ENCODE measurements around the gene PRELID3B. TPM values are rescaled to one million over a fixed set of nuclear protein-coding genes. Genes with fewer than 3 reads are reported as not detected.
A peak's percentile ranks its signal among the peaks of the same experiment; 100 is the strongest.

PRELID3B gene
- total and polyA plus RNA-seq, 2 of the 8 experiments (the other 6 are each of a cell fraction or from before 2014, with no cell fraction given) = 8.1 to 50.5 TPM

DNA sequence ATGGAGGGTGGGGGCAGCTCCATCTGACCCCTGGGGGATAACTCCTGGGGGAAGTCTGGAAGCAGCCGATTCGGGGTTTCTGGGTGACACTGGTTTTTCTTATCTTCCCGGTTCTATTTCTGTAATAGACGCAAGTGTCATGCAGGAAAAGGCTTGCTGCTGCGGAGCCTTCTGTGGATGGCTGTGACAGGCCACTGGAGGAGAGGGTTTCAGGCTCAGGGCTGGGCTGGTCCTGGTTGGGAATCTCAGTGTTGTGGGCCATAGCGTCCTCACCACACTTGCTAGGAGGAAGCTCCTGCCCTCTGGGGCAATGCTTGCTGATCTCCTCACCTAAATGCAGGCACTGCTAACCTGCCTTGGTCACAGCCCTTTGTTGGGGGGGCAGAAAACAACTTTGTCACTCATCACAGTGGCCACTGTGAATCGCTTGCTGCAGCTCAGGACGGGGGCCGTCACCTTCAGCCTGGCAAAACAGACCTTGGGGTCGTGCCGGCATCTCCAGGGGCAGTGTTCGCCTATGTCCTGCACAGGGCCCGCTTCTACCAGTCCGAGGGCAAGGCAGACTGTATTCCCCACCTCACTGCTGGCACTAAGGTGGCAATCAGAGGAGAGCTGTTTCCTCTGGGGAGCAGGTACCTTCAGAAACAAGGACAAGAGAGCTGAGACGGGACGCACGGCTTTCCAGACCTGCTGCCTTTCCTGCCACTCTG is 27.8 kb downstream of the PRELID3B start:
- Histone ChIP-seq H4K20me1 (replicated peaks in 1 of 2; ENCODE audit: control insufficient read depth in 1 of 2, insufficient read depth in 2 of 2, low read length in 2 of 2) (no peaks in the 10 kb centered on the region), H3K4ac (replicated peaks; ENCODE audit: insufficient read length, low read depth, low read length) (no peak overlapping the region), H2BK15ac (ENCODE audit: low read length) (no peak overlapping the region), H3K56ac (replicated peaks; ENCODE audit: insufficient read length, low read depth, low read length) (no peak overlapping the region), H3K79me1 (ENCODE audit: low read depth, low read length) (no peaks in the 10 kb centered on the region), H3K4me2 (ENCODE audit: insufficient read depth in 1 of 2, low read depth in 2 of 2, low read length in 2 of 2) (no peak overlapping the region), H3K23ac (ENCODE audit: insufficient read length) (no peak overlapping the region), H3K27ac (ENCODE audit: low read depth, low read length) (no peak overlapping the region), H4K91ac (replicated peaks; ENCODE audit: insufficient read length, low read length) (no peak overlapping the region), H4K8ac (ENCODE audit: extremely low read depth, insufficient read depth, low read length) (peak overlapping the region; percentile 65; the same call in 1 of the 2 replicates), H3K23me2 (ENCODE audit: low read depth, low read length) (no peaks in the 10 kb centered on the region), H2BK5ac (ENCODE audit: low read depth, low read length) (no peak overlapping the region), H2AK5ac (ENCODE audit: low read depth, low read length) (no peak overlapping the region), H3K36me3 (ENCODE audit: control insufficient read depth in 2 of 4, insufficient read depth in 4 of 4, low read length in 3 of 4) (no peaks in the 10 kb centered on the region), H3K4me3 (ENCODE audit: extremely low read depth in 1 of 4, insufficient read depth in 2 of 4, low read depth in 3 of 4, low read length in 4 of 4) (no peak overlapping the region), H4K5ac (ENCODE audit: insufficient read length, low read depth, low read length) (no peak overlapping the region), H2BK120ac (replicated peaks; ENCODE audit: low read depth, low read length) (no peak overlapping the region), H3K27me3 (replicated peaks in 1 of 4; ENCODE audit: control insufficient read depth in 3 of 4, extremely low read depth in 1 of 4, insufficient read depth in 3 of 4, low read length in 3 of 4) (no peaks in the 10 kb centered on the region; a peak in 3 of 7 replicates), H3K14ac (ENCODE audit: insufficient read length) (no peak overlapping the region), H3K79me2 (ENCODE audit: control insufficient read depth in 1 of 2, insufficient read depth in 2 of 2, low read length in 2 of 2) (no peaks in the 10 kb centered on the region), H2BK12ac (ENCODE audit: low read depth, low read length) (no peak overlapping the region), H3K18ac (ENCODE audit: extremely low read depth, low read length) (no peak overlapping the region), H3K9me3 (ENCODE audit: insufficient read depth in 2 of 2, low read depth in 1 of 2, low read length in 1 of 2) (no peaks in the 10 kb centered on the region), H3K4me1 (replicated peaks in 1 of 4; ENCODE audit: control insufficient read depth in 3 of 4, insufficient read depth in 4 of 4, low read length in 3 of 4) (peaks cover 0 to 4% (median 0%) of the 10 kb centered on the region in 4 experiments; a peak in 1 of 7 replicates), H3K9ac (replicated peaks in 1 of 4; ENCODE audit: extremely low read depth in 1 of 4, low read depth in 3 of 4, low read length in 3 of 4) (no peak overlapping the region), H2BK20ac (ENCODE audit: low read length) (no peak overlapping the region), H2AFZ (ENCODE audit: low read length) (no peak overlapping the region)
- WGBS, 2 experiments (ENCODE audit: extremely low coverage in 1 of 2, insufficient coverage in 1 of 2, insufficient read length in 1 of 2, insufficient replicate concordance in 2 of 2, low coverage in 1 of 2, low lambda C conversion rate in 2 of 2, missing lambda C conversion rate in 1 of 2) = 89% methylated on average over 17 of the region's 17 CpGs; no CpG with 5 or more reads in 1 of the 2 experiments
- ChIA-PET POLR2A (ENCODE audit: partially characterized antibody) (interaction anchor here (1.0 kb wide), 2 partner anchors 17 to 33 kb away, joined by 3 to 5 read pairs; partner anchors contain the start of gene ATP5F1E), CTCF (ENCODE audit: partially characterized antibody) (interaction anchor here (0.6 to 1.5 kb wide), 5 partner anchors 17 to 483 kb away, joined by 3 to 4 read pairs (median 4); no protein-coding TSS in a partner anchor)
- DNase-seq (ENCODE audit: low read depth in 1 of 2, low spot score in 2 of 2) (peak in 1 of 2 experiments; percentile 36), FAIRE-seq (no peak)
- no peak for TF ChIP-seq BACH1 (IDR thresholded peaks at IDR 0.05; ENCODE audit: low read length)
- no peak for TF ChIP-seq YY1 (IDR thresholded peaks at IDR 0.05; ENCODE audit: low read depth, low read length)
- TF ChIP-seq ZNF274 (IDR thresholded peaks at IDR 0.05; ENCODE audit: borderline replicate concordance, extremely low read depth, low read length) = no peak
- TF ChIP-seq CHD1 (IDR thresholded peaks at IDR 0.05; ENCODE audit: low read depth, low read length) = no peak
- no peak for TF ChIP-seq EZH2 (IDR thresholded peaks at IDR 0.05; ENCODE audit: low read depth, low read length, severe bottlenecking)
- no peak for TF ChIP-seq EP300 (IDR thresholded peaks at IDR 0.05; ENCODE audit: borderline replicate concordance in 1 of 2, low read depth in 2 of 2, low read length in 2 of 2)
- no peak for TF ChIP-seq FOSL1 (IDR thresholded peaks at IDR 0.05; ENCODE audit: insufficient read depth, low read depth, low read length)
- no peak for TF ChIP-seq TCF12 (IDR thresholded peaks at IDR 0.05; ENCODE audit: low read depth, low read length)
